Brain microvascular endothelial cell (primary cell): Measurements from ENCODE around the gene RCCD1.

Experiments
- DNase-seq: peaks from one replicate; pipeline ENCODE4 v3.0.0-alpha.2; 2020
- H3K27ac ChIP-seq: fragments of 250-450 bp; sonication (Bioruptor Pico); 2 replicates; pipeline ENCODE4 v1.5.1; 2020; ENCODE audit warnings: mild to moderate bottlenecking, moderate library complexity
- H3K27me3 ChIP-seq: fragments of 250-450 bp; sonication (Bioruptor Pico); replicated peaks from 2 replicates; pipeline ENCODE4 v1.5.1; 2020; ENCODE audit warnings: mild to moderate bottlenecking
- H3K36me3 ChIP-seq: fragments of 250-450 bp; sonication (Bioruptor Pico); replicated peaks from 2 replicates; pipeline ENCODE4 v1.5.1; 2020; ENCODE audit warnings: mild to moderate bottlenecking
- H3K4me3 ChIP-seq: 2 replicates; pipeline ENCODE4 v1.5.1; 2011; ENCODE audit warnings: low read depth, mild to moderate bottlenecking, control low read depth, low read length, moderate library complexity
- CTCF ChIP-seq: IDR thresholded peaks from 2 replicates; pipeline ENCODE4 v1.5.1; 2011; ENCODE audit warnings: low read depth, mild to moderate bottlenecking, moderate library complexity, low read length, control low read depth, inconsistent platforms; ENCODE audit errors: missing control alignments
- in situ Hi-C: cut with HindIII; loops from 2 replicates; pipeline ENCODE4 v1.10.0; 2017; ENCODE audit warnings: low sequenced_read_pairs, low pct_ligation_motif_present

Gene RCCD1

GRCh38 chr15:90952901-90953677, 1.6 kb upstream of the RCCD1 start:
- peaks cover 53% of the 10 kb centered on the region for H3K36me3 ChIP-seq

GRCh38 chr15:90953947-90954711, 555 bp upstream of the RCCD1 start:
- no peak for DNase-seq
- in situ Hi-C loops = no loop called here
- no peak for TF ChIP-seq CTCF
- peaks cover 44% of the 10 kb centered on the region for H3K36me3 ChIP-seq
- H3K4me3 ChIP-seq = no peak overlapping the region
- no peak overlapping the region for H3K27ac ChIP-seq
- no peaks in the 10 kb centered on the region for H3K27me3 ChIP-seq

More at GRCh38 chr15:90952901-90953677, 1.6 kb upstream of the RCCD1 start:
- TF ChIP-seq CTCF = no peak
- H3K4me3 ChIP-seq = no peak overlapping the region
- in situ Hi-C loops = no loop called here
- no peak overlapping the region for H3K27ac ChIP-seq
- DNase-seq = no peak
- no peaks in the 10 kb centered on the region for H3K27me3 ChIP-seq

- no peaks in the 10 kb centered on the region for H3K27me3 ChIP-seq
- H3K27ac ChIP-seq = no peak overlapping the region
- peaks cover 28% of the 10 kb centered on the region for H3K36me3 ChIP-seq
- DNase-seq = no peak
- no peak for TF ChIP-seq CTCF
- in situ Hi-C loops = no loop called here
- peak overlapping the region; percentile 76 for H3K4me3 ChIP-seq
Observed at GRCh38 chr15:90955624-90956273, 1.1 kb downstream of the RCCD1 start.

- Histone ChIP-seq H3K4me3 (peak overlapping the region; percentile 69), H3K36me3 (peaks cover 21% of the 10 kb centered on the region), H3K27me3 (no peaks in the 10 kb centered on the region), H3K27ac (no peak overlapping the region)
- in situ Hi-C loops = no loop called here
- DNase-seq = peak; percentile 45
- TF ChIP-seq CTCF = peak; percentile 69
Observed at GRCh38 chr15:90956274-90957030, 1.8 kb downstream of the RCCD1 start.

GRCh38 chr15:90957031-90957790, 2.5 kb downstream of the RCCD1 start:
- peaks cover 18% of the 10 kb centered on the region for H3K36me3 ChIP-seq
- no peak for TF ChIP-seq CTCF
- no peaks in the 10 kb centered on the region for H3K27me3 ChIP-seq
- H3K4me3 ChIP-seq = peak overlapping the region; percentile 69
- in situ Hi-C loops = no loop called here
- H3K27ac ChIP-seq = no peak overlapping the region
- peak; percentile 22 for DNase-seq
